Jurkat, Clone E6-1 (cell line): ENCODE data around the gene TCF12.

Source experiments
- DNase-seq: peaks from one replicate; pipeline ENCODE4 v3.0.0-alpha.2; 2011; ENCODE audit warnings: low read depth, low spot score
- H3K4me3 ChIP-seq: 2 replicates; pipeline ENCODE4 v1.5.1; 2011; ENCODE audit warnings: mild to moderate bottlenecking, low read length, control low read depth, moderate library complexity

Gene TCF12

GRCh38 chr15:57217778-57218598 is 299.5 kb downstream of the TCF12 start:
- peak; percentile 87 for DNase-seq
- H3K4me3 ChIP-seq = no peak overlapping the region

DNA sequence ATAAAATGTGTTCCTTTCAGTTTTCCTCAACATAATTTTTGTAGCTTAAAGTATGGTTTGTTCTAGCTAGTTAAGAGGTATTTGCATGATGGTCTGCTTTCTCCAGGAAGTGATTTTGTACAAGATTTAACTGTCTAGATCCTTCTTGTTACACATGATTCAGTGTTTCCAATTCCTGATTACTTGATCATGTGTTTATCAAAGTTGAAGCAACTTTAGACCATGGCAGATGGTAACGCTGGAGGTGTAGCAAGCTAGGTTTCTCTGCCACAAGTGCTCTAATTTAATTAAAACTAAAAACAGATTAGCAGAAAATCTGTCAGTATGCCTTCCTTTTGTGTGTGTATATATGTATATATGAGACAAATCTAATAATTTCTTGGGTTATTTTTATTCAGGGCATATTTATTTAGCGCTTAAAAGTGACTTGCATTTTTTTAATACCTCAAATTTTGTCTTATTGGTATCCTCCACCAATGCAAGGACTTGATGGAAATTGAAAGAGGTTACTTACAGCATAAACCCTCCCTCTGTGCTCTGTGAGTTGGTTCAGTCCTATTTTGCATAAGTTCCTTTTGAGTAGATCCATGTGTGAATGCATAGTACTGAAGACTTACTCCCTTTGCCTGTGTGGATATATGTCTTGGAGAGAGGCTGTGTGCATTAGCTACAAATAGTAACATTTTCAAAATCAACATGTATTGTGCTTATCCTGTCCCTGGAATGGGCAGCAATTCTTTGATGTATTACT is 300.6 kb downstream of the TCF12 start:
- H3K4me3 ChIP-seq = no peak overlapping the region
- DNase-seq = peak; percentile 74

- H3K4me3 ChIP-seq = no peak overlapping the region
- DNase-seq = no peak
Observed at GRCh38 chr15:57220205-57220604, 301.8 kb downstream of the TCF12 start.

- DNase-seq = no peak
- no peak overlapping the region for H3K4me3 ChIP-seq
Observed at GRCh38 chr15:57221134-57221533, 302.7 kb downstream of the TCF12 start.

- no peak overlapping the region for H3K4me3 ChIP-seq
- no peak for DNase-seq
Observed at GRCh38 chr15:57223345-57223744, 304.9 kb downstream of the TCF12 start.

- H3K4me3 ChIP-seq = no peak overlapping the region
- no peak for DNase-seq
Observed at GRCh38 chr15:57223887-57224286, 305.4 kb downstream of the TCF12 start.

GRCh38 chr15:57224664-57225063 is 306.2 kb downstream of the TCF12 start:
- no peak for DNase-seq
- H3K4me3 ChIP-seq = no peak overlapping the region

GRCh38 chr15:57227166-57227565 is 308.7 kb downstream of the TCF12 start:
- no peak overlapping the region for H3K4me3 ChIP-seq
- DNase-seq = no peak

GRCh38 chr15:57227899-57228298 is 309.5 kb downstream of the TCF12 start:
- no peak overlapping the region for H3K4me3 ChIP-seq
- DNase-seq = peak; percentile 74

GRCh38 chr15:57228395-57228794 is 310.0 kb downstream of the TCF12 start:
- no peak overlapping the region for H3K4me3 ChIP-seq
- no peak for DNase-seq

DNA sequence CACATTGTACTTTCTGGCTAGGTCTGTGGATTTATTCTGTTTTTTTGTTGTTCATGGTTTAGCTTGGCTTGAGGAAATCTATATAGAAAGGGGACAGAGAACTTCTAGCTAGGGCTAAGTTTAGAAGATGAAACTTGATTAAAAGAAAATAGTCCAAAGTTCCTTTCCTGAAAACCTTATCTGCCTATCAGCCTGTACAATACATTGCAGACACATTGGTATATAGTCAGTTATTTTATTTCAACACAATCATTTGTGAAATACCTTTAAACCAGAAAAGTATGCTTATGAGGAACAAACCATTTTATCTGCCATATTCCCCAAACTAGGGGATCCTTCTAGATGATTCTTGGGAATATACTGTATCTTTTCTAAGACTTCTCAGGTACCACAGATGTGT is 310.6 kb downstream of the TCF12 start:
- DNase-seq = no peak
- no peak overlapping the region for H3K4me3 ChIP-seq

DNA sequence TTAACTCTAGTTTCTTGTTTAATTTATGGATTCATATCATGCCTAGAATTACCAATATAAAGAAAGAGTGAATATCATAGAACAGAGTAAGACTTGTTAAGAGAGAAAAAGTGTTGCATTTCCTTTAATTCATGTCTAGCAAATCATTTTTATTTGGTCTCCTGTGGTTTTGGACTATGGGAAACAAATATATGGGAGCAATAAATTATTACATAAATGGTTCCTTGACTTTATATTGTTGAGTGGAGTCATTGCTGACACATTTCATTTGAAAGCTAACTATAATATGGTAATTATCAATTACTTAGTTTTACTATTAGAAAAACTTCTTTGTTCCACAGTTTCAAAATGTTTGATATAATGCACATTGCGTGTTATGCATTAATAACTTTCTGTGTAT is 313.1 kb downstream of the TCF12 start:
- DNase-seq = no peak
- H3K4me3 ChIP-seq = no peak overlapping the region

GRCh38 chr15:57234156-57234555 is 315.7 kb downstream of the TCF12 start:
- no peak for DNase-seq
- no peak overlapping the region for H3K4me3 ChIP-seq

DNA sequence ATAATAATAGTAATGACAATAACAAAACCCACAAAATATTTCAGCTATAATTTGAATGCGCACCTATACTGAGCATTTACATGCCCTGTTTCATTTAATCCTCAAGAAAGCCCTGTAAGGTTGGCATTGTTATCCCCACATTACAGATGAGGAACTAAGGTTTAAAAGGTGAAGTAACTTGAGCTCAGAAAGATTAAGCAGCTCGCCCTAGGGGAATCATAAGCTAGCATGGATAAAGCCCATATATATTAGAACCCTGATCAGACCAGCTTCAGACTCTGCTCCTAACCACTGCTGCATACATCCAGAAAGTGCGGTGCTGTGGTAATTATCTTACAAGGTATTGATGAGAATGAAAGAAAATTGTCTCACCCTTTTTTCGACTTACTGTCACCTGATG is 316.7 kb downstream of the TCF12 start:
- DNase-seq = no peak
- no peak overlapping the region for H3K4me3 ChIP-seq

GRCh38 chr15:57235873-57236272 is 317.4 kb downstream of the TCF12 start:
- DNase-seq = no peak
- no peak overlapping the region for H3K4me3 ChIP-seq

- no peak for DNase-seq
- no peak overlapping the region for H3K4me3 ChIP-seq
Observed at GRCh38 chr15:57236561-57237300, 318.3 kb downstream of the TCF12 start.

GRCh38 chr15:57237301-57237642 is 318.8 kb downstream of the TCF12 start:
- no peak for DNase-seq
- H3K4me3 ChIP-seq = no peak overlapping the region

GRCh38 chr15:57237676-57238075 is 319.2 kb downstream of the TCF12 start:
- no peak overlapping the region for H3K4me3 ChIP-seq
- DNase-seq = no peak

DNA sequence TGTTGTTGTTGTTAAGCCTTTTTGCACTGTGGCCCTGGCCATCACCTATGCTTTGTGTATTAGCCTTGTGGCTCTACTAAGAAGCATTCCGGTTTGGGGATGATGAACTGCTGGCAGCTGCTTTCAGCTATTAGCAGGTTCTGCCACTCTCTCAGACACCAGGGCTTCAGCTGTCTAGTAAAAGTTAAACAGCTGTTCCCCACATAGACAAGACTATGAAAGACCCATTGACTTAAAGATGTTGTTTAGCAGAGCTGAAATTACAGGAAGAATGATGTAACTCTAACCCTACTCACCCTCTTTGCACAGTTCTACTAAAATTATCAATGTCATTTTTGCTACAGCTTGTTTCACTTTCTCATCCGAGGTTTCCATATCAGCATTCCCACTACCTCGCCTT is 326.7 kb downstream of the TCF12 start:
- H3K4me3 ChIP-seq = no peak overlapping the region
- no peak for DNase-seq

DNA sequence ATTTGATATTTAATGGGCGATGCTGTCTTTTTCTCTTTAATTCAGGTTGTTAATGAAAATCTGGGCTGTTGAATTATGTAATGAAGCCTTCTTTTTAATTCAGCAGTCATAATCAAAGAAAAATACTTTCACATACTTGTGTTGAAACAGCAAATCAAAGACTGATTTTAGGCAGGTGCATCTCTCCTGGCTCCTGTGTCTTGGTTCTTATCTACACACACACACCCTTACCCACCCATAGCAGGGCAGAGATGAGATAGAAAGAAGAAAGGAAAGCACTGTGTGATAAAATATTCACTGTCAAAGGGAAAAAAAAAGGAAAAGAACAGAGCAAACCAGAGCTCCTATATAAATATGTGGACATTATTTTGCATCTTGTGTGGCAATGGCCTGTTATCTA is 327.3 kb downstream of the TCF12 start:
- H3K4me3 ChIP-seq = no peak overlapping the region
- no peak for DNase-seq
